HG02840 (cell line): ENCODE data around the gene RAD9B.
"Not testable (repeated sequence)": the region's sequence is repeated elsewhere in the genome, so short reads cannot be mapped to it uniquely, and the experiment has no call there.

Experiments
- ATAC-seq: cut with Tn5 transposase; IDR thresholded peaks from one replicate; pipeline ENCODE4 v1.9.1; 2021; ENCODE audit warnings: mild to moderate bottlenecking, moderate library complexity, moderate number of reproducible peaks; ENCODE audit not compliant: unreplicated experiment, low FRiP score

The RAD9B gene

DNA sequence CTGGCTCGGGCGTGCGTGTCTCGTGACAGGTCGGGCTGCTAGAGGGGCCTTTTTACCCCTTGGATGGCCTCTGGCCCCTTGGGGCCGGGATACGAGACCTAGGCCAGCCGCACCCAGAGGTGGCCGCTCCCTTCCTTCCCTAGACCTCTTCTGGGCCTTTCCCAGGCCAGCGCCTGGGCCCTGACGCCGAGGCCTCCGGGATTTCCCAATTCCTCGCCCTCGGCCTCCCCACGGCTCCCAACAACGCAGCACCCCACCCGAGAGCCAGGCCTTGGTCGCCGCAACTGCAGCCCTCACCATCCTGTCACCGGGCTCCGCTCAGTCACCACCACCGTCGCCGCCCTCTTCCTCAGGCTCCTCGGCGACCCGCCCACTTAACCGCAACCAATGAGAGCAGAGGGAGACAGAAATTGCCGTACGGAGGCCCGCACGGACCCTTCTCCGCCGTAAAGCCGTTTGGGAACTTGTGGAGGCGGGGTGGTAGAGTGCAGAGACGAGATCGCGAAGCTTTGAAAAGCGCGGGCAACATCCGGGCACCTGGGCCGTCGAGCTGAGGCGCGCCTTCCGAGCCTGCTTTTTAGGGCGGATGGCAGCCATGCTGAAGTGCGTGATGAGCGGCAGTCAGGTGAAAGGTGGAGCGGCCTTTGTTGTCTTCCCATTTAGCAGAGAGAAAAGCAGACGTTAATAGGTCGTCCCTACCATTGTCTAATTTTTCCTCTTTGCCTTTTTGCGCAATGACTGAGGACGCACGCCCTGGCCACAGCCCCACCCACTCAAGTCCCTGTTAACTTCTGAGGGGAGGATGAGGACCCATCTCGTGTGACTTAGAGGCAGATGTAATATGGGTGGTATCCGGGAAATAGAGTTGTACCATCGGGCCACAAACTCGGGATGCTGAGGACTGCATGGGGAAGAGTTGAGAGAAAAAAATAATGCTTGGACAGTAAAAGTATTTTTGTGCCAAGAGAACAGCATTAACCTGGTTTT, at the start of gene RAD9B, which contains the start of gene VPS29:
Gene RAD9B (plus strand): TSS at position 580 of the 987 bp plus-strand sequence. CDS start 7 bp downstream, at position 587.
Gene VPS29 (minus strand): TSS at position 360 of the 987 bp plus-strand sequence. CDS start 60 bp downstream, at position 300.
- peak; percentile 98 for ATAC-seq

DNA sequence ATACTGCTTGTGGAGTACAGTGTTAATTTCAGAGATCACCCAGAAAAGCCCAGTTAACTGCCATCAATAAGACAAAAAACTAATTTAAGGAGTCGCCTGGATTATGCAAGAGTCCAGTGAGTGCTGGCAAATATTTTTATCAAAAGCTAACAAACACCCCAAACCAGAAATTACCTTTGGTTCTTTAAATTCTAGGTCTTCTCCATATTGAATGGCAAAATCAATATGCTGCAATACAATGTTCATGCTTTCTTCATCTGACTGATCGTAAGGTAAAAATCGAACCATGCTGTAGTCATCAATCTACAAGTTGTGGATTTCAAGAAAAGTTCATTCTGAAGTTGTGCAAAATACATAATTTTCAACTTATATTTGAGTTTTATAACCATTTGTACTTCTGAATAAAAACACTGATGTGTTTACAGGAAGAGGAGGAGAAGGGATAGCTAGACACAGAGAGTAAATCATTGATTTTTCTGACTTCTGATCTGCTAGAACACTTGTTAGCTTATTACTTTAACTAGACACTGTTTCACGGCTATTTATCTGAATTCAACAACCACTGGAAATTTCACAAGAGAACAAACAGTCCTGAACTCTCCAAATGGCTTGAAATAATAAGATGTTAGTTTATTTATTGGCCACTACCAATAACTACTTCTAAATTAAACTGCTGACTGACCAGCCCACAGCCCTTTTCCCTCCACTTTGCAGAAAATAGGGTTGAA, 48.4 kb upstream of the RAD9B start:
- no peak for ATAC-seq

DNA sequence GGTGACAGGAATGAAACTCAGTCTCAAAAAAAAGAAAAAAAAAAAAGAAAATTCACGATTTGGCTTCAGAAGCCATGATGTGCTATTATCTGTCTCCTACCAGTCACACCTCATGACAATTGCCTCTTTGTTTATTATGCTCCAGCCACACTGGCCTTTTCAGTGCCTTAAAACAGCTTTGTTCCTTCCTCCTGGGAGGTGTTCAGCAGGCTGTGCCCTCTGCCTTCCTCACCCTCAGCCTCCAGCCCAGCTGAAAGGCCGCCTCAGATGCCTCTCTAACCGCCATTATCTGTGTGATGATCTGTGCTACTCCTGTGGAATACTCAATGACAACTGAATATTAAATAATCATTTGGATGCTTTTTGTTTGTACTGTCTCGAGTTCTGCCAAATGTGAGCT, 43.4 kb upstream of the RAD9B start:
- ATAC-seq = no peak

DNA sequence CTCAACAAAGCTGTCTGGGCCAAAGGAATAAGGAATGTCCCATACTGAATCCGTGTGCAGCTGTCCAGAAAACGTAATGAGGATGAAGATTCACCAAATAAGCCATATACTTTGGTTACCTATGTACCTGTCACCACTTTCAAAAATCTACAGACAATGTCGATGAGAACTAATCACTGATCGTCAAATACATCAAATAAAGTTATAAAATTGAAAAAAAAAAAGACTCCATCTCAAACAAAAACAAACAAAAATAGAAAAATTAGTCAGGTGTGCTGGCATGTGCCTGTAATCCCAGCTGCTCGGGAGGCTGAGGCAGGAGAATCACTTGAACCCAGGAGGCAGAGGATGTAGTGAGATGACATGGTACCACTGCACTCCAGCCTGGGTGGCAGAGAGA, 40.9 kb upstream of the RAD9B start:
- ATAC-seq = not testable (repeated sequence)

DNA sequence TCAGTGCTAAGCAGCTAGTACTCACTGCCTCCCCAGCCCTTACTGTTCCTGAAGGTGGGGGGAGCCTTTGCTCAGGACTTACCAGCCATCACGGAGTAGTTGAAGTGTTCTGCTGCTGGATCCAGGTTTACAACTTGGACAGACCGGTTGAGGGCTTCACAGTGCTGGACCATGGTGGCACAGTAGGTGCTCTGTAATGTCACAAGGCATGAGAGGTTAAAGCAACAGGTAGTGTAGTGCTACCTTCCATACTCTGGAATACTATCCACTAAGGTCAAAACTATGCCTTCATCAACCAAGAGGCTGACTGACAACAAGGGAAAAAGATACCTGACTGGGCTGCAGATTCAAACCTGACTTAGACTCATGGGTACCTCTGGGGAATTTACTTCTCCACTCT, 37.1 kb upstream of the RAD9B start:
- no peak for ATAC-seq

- ATAC-seq = not testable (repeated sequence)
These were observed 36.4 kb upstream of the RAD9B start for GRCh38 chr12:110465765-110466164.

- no peak for ATAC-seq
These were observed 35.3 kb upstream of the RAD9B start for GRCh38 chr12:110466791-110467190.

GRCh38 chr12:110467847-110468213, 34.3 kb upstream of the RAD9B start:
- no peak for ATAC-seq

DNA sequence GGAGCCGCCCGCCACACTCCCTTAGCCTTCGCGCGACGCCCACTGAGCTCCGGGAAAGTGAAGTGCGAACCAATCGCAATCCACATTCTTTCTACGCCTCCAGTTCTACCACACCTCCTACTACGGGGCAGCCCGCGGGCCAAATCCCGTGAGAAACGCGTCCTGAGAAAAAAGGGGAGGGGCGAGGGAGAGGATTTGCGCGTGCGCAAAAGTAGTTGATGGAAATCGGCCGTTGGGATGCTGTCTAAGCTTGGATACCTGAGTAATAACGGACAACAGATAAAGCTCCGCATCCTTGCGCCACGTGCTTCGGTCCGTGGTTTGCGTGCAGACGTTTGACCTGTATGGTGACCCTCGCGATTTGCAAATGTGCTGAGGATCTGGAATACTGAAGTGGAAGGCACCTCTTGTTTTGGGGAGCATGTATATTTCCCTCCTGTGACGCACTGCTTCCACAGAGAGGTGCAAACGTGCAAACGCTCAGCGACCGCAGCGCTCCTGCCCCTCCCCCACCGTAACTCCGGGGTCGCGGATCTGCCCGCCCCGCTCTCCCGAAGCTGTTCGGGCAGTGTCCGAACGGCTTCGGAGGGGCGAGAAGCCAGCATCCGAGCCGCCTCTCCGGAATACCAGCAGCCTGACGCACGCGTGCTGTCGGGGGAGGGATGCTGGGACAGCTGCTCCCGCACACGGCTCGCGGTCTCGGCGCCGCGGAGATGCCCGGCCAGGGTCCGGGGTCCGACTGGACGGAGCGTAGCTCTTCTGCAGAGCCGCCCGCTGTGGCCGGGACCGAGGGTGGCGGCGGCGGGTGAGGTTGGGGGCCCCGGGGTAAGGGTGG, 33.7 kb upstream of the RAD9B start, which contains the start of the genes FAM216A and GPN3:
Gene FAM216A (plus strand): TSS at position 632 of the 835 bp plus-strand sequence. CDS start 31 bp downstream, at position 663.
Gene GPN3 (minus strand): TSS at position 44 of the 835 bp plus-strand sequence. CDS start 54 bp downstream, outside the sequence.
- ATAC-seq = peak; percentile 67

DNA sequence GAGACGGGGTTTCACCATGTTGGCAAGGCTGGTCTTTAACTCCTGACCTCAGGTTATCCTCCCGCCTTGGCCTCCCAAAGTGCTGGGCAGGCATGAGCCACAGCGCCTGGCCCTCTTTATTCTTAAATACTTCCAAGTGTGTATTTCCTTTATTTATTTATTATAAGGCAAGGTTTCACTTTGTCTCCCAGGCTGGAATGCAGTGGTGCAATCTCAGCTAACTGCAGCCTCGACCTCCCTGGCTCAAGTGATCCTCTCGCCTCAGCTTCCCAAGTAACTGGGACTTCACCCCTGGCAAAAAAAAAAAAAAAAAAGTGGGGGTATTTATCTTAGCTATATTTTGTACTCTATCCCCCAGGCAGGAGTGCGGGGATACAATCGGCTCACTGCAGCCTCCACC, 26.7 kb upstream of the RAD9B start:
- no peak for ATAC-seq

- ATAC-seq = no peak
These were observed 3.0 kb upstream of the RAD9B start for GRCh38 chr12:110498984-110499706.

DNA sequence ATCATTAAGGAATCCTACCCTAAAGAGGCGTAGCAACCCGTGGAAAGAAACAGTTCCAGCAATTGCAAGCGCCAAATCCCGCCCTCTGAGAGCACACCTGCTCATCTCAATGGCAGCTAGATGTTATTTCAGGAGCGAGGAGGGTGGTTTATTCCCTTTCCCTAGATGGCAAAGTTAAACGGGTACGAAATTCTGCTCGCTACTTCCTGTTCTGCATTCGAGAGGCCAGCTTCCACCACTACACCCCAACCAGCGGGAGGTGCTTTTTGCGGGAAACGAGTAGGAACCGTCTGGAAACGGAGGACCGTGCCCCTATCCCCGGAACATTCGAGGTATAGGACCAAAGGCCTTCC, 756 bp upstream of the RAD9B start:
- ATAC-seq = no peak

GRCh38 chr12:110503432-110503831, 1.3 kb downstream of the RAD9B start:
- no peak for ATAC-seq

- no peak for ATAC-seq
These were observed 3.2 kb downstream of the RAD9B start for GRCh38 chr12:110505332-110505731.

DNA sequence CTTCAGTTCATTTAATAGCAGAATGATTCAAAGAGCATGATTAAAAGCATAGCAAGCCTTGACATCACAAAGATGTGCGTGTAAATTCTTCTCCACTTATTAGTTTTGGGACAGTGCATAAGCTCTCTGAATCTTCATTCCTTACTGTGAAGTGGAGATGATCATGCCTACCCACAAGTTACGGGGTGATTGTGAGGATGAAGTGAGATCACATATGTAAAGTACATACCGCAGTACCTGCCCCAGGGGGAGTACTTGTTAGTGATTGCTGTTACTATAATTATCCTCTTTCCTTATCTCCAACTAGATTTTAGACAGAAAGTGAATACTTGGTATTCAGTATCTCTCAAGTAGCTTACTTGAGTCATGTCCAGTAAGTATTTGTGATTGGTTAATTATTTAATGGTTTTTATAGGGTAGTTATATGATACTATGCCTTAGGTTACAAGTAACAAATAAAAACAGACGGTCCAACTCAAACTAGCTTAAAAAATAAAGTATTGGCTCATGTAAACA, 6.0 kb downstream of the RAD9B start:
- ATAC-seq = no peak

- no peak for ATAC-seq
These were observed 11.7 kb downstream of the RAD9B start for GRCh38 chr12:110513842-110514241.

GRCh38 chr12:110514363-110514762, 12.2 kb downstream of the RAD9B start:
- no peak for ATAC-seq

DNA sequence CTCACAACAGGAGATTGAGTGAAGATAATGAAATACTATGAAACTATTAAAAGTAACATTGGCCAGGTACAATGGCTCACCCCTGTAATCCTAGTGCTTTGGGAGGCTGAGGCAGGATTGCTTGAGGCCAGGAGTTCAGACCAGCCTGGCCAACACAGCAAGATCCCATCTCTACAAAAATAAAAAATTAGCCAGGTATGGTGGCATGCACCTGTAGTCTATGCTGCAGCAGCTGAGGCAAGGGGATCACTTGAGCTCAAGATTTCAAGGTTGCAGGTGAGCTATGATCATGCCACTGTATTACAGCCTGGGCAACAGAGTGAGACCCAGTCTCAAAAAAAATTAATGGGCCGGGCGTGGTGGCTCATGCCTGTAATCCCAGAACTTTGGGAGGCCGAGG, 14.9 kb downstream of the RAD9B start:
- no peak for ATAC-seq

- ATAC-seq = not testable (repeated sequence)
These were observed 15.9 kb downstream of the RAD9B start for GRCh38 chr12:110518014-110518413.
